Midbrain (tissue), 1 donor: ENCODE results near the gene DNM1L.

Experiments
- DNase-seq: peaks from one replicate; lab custom pipeline; 2025; lab: John Stamatoyannopoulos, UW

The DNM1L gene

GRCh38 chr12:32756476-32757066, 77.5 kb downstream of the DNM1L start:
- no peak for DNase-seq

GRCh38 chr12:32757157-32757556, 78.1 kb downstream of the DNM1L start:
- DNase-seq, result no peak

- no peak for DNase-seq
Observed at GRCh38 chr12:32761716-32762115, 82.6 kb downstream of the DNM1L start.

- no peak for DNase-seq
Observed at GRCh38 chr12:32765906-32766305, 86.8 kb downstream of the DNM1L start.

- no peak for DNase-seq
Observed at GRCh38 chr12:32768518-32768917, 89.4 kb downstream of the DNM1L start.

GRCh38 chr12:32770141-32770540, 91.0 kb downstream of the DNM1L start:
- no peak for DNase-seq

- no peak for DNase-seq
Observed at GRCh38 chr12:32773691-32774090, 94.6 kb downstream of the DNM1L start.

GRCh38 chr12:32776258-32776657, 97.2 kb downstream of the DNM1L start:
- DNase-seq, result no peak

GRCh38 chr12:32777159-32777558, 98.1 kb downstream of the DNM1L start:
- DNase-seq, result no peak

- DNase-seq, result no peak
Observed at GRCh38 chr12:32777691-32778175, 98.6 kb downstream of the DNM1L start.

- no peak for DNase-seq
Observed at GRCh38 chr12:32780071-32780470, 101.0 kb downstream of the DNM1L start.

- DNase-seq, result no peak
Observed at GRCh38 chr12:32783029-32783428, 103.9 kb downstream of the DNM1L start.

GRCh38 chr12:32785557-32785956, 106.5 kb downstream of the DNM1L start:
- DNase-seq, result no peak

GRCh38 chr12:32788405-32788804, 109.3 kb downstream of the DNM1L start:
- no peak for DNase-seq

GRCh38 chr12:32789446-32789845, 110.3 kb downstream of the DNM1L start:
- DNase-seq, result no peak

- DNase-seq, result no peak
Observed at GRCh38 chr12:32789916-32790315, 110.8 kb downstream of the DNM1L start.

- DNase-seq, result no peak
Observed at GRCh38 chr12:32794281-32794680, 115.2 kb downstream of the DNM1L start.
